Ovary (tissue), 9 donors: ENCODE results near the gene DOCK10. TPM values are rescaled to one million over a fixed set of nuclear protein-coding genes. Genes with fewer than 3 reads are reported as not detected.

ENCODE experiments used
- DNase-seq, 5 donors: peaks; one replicate each; pipeline ENCODE4 v3.0.0-alpha.2; 2019 to 2020
- H3K27ac ChIP-seq, 2 donors: fragments of 200-600 bp; one replicate each; pipeline versions ENCODE4 v1.5.1 to v1.8.0; 2019 to 2022
- H3K27me3 ChIP-seq: fragments of 200-600 bp; one replicate; pipeline ENCODE4 v1.8.0; 2022
- H3K36me3 ChIP-seq: fragments of 200-600 bp; sonication (generic); one replicate; pipeline ENCODE4 v1.5.1; 2019
- H3K4me1 ChIP-seq: one replicate; pipeline ENCODE4 v1.8.1; 2013; ENCODE audit warnings: mild to moderate bottlenecking, moderate library complexity; ENCODE audit not compliant: insufficient read depth
- H3K4me3 ChIP-seq: fragments of 200-600 bp; sonication (generic); one replicate; pipeline ENCODE4 v1.5.1; 2017
- H3K9me3 ChIP-seq, 2 donors: fragments of 200-600 bp in 1 of 2; sonication (generic) in 1 of 2; one replicate each; pipeline versions ENCODE4 v1.5.1 to v1.8.1; 2013 to 2019; ENCODE audit warnings: mild to moderate bottlenecking in 1 of 2, moderate library complexity in 1 of 2
- CTCF ChIP-seq, 3 donors: fragments of 450-650 bp in 2 of 3; fragments of 200-600 bp in 1 of 3; IDR thresholded peaks; one replicate each; pipeline versions ENCODE4 v1.5.1 to v1.8.0; 2016 to 2022; ENCODE audit warnings: antibody characterized with exemption in 3 of 3, mild to moderate bottlenecking in 1 of 3
- EP300 ChIP-seq: sonication (generic); formaldehyde crosslinking; IDR thresholded peaks from one replicate; pipeline ENCODE4 v1.6.1; 2017; ENCODE audit warnings: antibody characterized with exemption
- POLR2A ChIP-seq: fragments of 450-650 bp; IDR thresholded peaks from one replicate; pipeline ENCODE4 v1.6.1; 2017; ENCODE audit warnings: antibody characterized with exemption, mild to moderate bottlenecking, moderate library complexity
- WGBS, 3 donors: extraction: QIAGEN DNeasy Blood & Tissue Kit in 1 of 3; methylation state at CpG; one replicate each; pipeline versions ENCODE4 v1.1.5 to v1.1.7; 2013 to 2017; 5-methylcytosine and 5-hydroxymethylcytosine counted together
- intact Hi-C, 4 donors: fragments of 100-400 bp; cut with DNase I; formaldehyde crosslinking; loops; one replicate each; pipeline versions ENCODE4 v1.11.0 to v1.15.1; 2022 to 2023
- polyA plus RNA-seq, 2 donors: library from polyadenylated mRNA; stranded (reverse); fragments of 200-250 nt in 1 of 2; fragments of 350-450 nt in 1 of 2; fragmentation: Illumina TruSeq in 1 of 2; extraction: RNeasy Lipid Tissue Mini Kit (QIAGEN cat#74804) in 1 of 2; gene quantifications; one replicate each; pipeline ENCODE4 v1.2.3, GENCODE V29; 2013 to 2014
- total RNA-seq, 7 donors: library from RNA; depleted of rRNA in 2 of 7; stranded (reverse); fragments of >200 nt in 2 of 7; fragmentation: NEBNext Ultra II Directional in 3 of 7; extraction: Animal tissue kit (Norgen Biotek cat#: 25700) in 3 of 7; gene quantifications; one replicate each; pipeline versions ENCODE4 v1.1.0 to v1.2.4, GENCODE V29; 2016 to 2023
- donor health status: DM: no; HTN: no; CAD: no; lungs with moderate emphysema.
- donor health status: DM: no; HTN: no; CAD: no.
- donor health status: Bipolar disorder and iron deficiency.
- donor health status: DM: yes; HTN: yes; CAD: no.
- donor health status: DM: no; HTN: no; CAD: no.
- donor health status: DM: yes; HTN: yes; CAD: no.

Gene DOCK10
- total and polyA plus RNA-seq, 9 donors: 15.3 to 42.5 (median 31.2) TPM

DNA sequence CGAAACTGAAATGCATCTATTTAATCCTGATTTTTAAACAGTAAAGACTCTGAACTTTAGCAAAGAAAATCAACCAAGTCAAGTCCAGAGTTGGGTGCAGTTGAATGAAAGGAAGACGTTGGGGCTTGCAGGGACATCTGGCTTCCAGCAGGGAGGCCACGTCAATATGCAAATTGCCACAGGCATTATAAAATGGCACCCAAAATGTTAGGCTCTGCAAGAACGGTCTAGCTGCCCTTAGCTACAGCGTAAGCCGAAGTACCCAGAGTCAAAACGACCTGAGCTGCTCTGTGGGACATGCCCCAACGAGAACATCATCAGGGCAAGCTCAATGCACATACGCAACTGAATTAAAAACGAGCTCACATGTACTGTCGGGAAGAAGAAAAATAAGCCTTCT, 30.7 kb downstream of the DOCK10 start:
- no peaks in the 10 kb centered on the region for H3K36me3 ChIP-seq
- TF ChIP-seq EP300: no peak
- no peak for TF ChIP-seq CTCF (IDR thresholded peaks at IDR 0.05)
- no peak for TF ChIP-seq POLR2A
- intact Hi-C loops: no loop called here
- no peak overlapping the region for H3K27ac ChIP-seq
- no peaks in the 10 kb centered on the region for H3K27me3 ChIP-seq
- no peaks in the 10 kb centered on the region for H3K9me3 ChIP-seq
- no peak for DNase-seq
- H3K4me1 ChIP-seq: no peaks in the 10 kb centered on the region
- no peak overlapping the region for H3K4me3 ChIP-seq
- 84 to 90% (median 85%) methylated on average over 11 of the region's 11 CpGs for whole genome bisulfite sequencing, 3 donors

DNA sequence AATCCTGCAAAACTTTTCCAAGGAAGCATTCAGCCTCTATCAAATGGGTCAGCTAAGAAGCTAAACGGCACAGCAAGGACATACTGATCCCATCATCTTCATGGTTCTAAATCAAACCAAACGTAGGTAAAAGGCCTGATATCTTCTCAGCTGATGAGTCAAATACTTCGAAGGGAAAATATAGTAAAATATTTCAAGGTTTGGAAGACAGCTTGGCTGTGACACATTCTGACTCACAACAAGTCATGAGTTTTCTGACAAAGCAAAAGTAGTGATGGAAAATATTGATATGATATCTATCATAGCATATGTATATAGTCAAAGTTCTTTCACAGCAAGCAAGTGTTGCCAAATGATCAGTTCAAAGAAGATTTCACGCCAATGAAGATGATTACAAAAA, 31.5 kb downstream of the DOCK10 start:
- Histone ChIP-seq H3K4me1 (no peaks in the 10 kb centered on the region), H3K9me3 (no peaks in the 10 kb centered on the region), H3K27me3 (no peaks in the 10 kb centered on the region), H3K4me3 (no peak overlapping the region), H3K27ac (no peak overlapping the region), H3K36me3 (no peaks in the 10 kb centered on the region)
- 38 to 49% (median 39%) methylated on average over 4 of the region's 4 CpGs for WGBS, 3 donors
- TF ChIP-seq POLR2A (no peak), CTCF (IDR thresholded peaks at IDR 0.05) (no peak), EP300 (no peak)
- DNase-seq: no peak
- intact Hi-C loops: no loop called here

DNA sequence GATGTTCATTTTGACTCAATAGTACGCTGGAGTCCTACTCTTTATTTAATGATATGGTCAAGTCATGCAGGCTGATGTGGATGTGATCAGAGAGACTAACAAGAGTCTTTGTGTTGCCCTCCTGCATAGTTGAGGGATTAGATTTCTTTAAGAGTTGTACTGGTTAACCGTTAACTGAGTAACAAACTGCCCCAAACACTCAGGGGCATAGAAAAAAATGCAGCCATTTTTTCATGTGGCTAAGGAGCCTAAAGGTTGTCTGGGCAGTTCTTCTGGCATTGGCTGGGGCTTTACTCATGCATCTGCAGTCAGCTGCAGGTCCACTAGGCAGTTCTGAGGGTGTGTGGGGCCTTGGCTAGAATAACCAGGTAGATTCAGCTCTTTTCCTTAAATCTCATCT, 32.5 kb downstream of the DOCK10 start:
- TF ChIP-seq CTCF (IDR thresholded peaks at IDR 0.05): no peak
- TF ChIP-seq EP300: no peak
- Histone ChIP-seq H3K27ac (no peak overlapping the region), H3K9me3 (no peaks in the 10 kb centered on the region), H3K4me3 (no peak overlapping the region), H3K36me3 (no peaks in the 10 kb centered on the region), H3K4me1 (no peaks in the 10 kb centered on the region), H3K27me3 (no peaks in the 10 kb centered on the region)
- intact Hi-C loops: loop anchor here in 1 of 4 donors (10.0 kb wide), 1 partner anchor 225 kb away; no protein-coding TSS in a partner anchor
- 92 to 95% (median 94%) methylated on average over 2 of the region's 2 CpGs for WGBS, 3 donors
- no peak for DNase-seq

DNA sequence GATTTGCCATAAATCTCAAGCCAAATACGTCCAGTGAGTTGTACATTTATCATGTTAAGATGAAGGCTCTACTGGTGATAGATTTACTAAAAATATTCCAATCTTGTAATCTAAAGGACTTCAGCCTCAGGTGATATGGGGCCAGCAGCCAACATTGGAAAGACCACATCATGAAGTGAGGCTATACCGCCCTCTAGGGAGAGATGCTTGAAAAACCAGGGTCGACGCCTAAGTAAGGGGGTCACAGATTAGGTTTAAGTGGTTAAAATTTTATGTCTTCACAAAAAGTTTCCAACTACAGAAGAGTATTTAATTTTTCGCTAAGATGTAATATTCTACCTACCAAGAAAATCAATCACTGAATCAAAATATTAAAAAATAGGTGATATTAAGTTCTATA, 33.3 kb downstream of the DOCK10 start:
- H3K36me3 ChIP-seq: no peaks in the 10 kb centered on the region
- no peak for DNase-seq
- H3K27me3 ChIP-seq: no peaks in the 10 kb centered on the region
- H3K4me3 ChIP-seq: no peak overlapping the region
- H3K4me1 ChIP-seq: no peaks in the 10 kb centered on the region
- 82 to 90% (median 85%) methylated on average over 5 of the region's 5 CpGs for WGBS, 3 donors
- intact Hi-C loops: loop anchor here in 1 of 4 donors (10.0 kb wide), 1 partner anchor 224 kb away; no protein-coding TSS in a partner anchor
- no peaks in the 10 kb centered on the region for H3K9me3 ChIP-seq
- TF ChIP-seq EP300 (no peak), CTCF (IDR thresholded peaks at IDR 0.05) (no peak), POLR2A (no peak)
- no peak overlapping the region for H3K27ac ChIP-seq
